Caki2 (cell line): ENCODE measurements around the gene BPIFB2. TPM values are rescaled to one million over a fixed set of nuclear protein-coding genes. Genes with fewer than 3 reads are reported as not detected.

Experiments
- DNase-seq: peaks from one replicate; pipeline ENCODE4 v3.0.0-alpha.2; 2015; ENCODE audit warnings: low read depth
- in situ Hi-C: cut with HindIII; loops from 2 replicates; pipeline ENCODE4 v1.10.0; 2016; ENCODE audit warnings: low sequenced_read_pairs, low pct_unique_long_range_greater_than_20kb, mixed read lengths
- total RNA-seq: library from RNA; depleted of rRNA; stranded (reverse); fragments of >200 nt; shearing (Covaris generic); gene quantifications from 2 replicates; pipeline ENCODE4 v1.2.3, GENCODE V29; 2014; ENCODE audit warnings: low replicate concordance

BPIFB2 gene
- total RNA-seq, 1 experiment from 2014 or later = not detected

- in situ Hi-C loops = no loop called here
Measured at GRCh38 chr20:32999603-33000250, 7.8 kb upstream of the BPIFB2 start.

GRCh38 chr20:33000802-33001466 lies 6.6 kb upstream of the BPIFB2 start:
- in situ Hi-C loops = no loop called here
- no peak for DNase-seq

More at GRCh38 chr20:32999603-33000250, 7.8 kb upstream of the BPIFB2 start:
- no peak for DNase-seq

- in situ Hi-C loops = no loop called here
- no peak for DNase-seq
Measured at GRCh38 chr20:33002087-33002808, 5.3 kb upstream of the BPIFB2 start.

- in situ Hi-C loops = no loop called here
- DNase-seq = no peak
Measured at GRCh38 chr20:33004141-33004751, 3.3 kb upstream of the BPIFB2 start, which contains the start of gene SUN5. TSS of gene SUN5 (minus strand) at chr20:33004433. CDS start at chr20:33004340, 93 bp downstream.

GRCh38 chr20:33005132-33005566 lies 2.4 kb upstream of the BPIFB2 start:
- in situ Hi-C loops = no loop called here

GRCh38 chr20:33005908-33006775 lies 1.4 kb upstream of the BPIFB2 start:
- no peak for DNase-seq
- in situ Hi-C loops = no loop called here

More at GRCh38 chr20:33005132-33005566, 2.4 kb upstream of the BPIFB2 start:
- DNase-seq = no peak

- no peak for DNase-seq
- in situ Hi-C loops = no loop called here
Measured at GRCh38 chr20:33006776-33007375, 628 bp upstream of the BPIFB2 start.

GRCh38 chr20:33008336-33009213 lies 1.1 kb downstream of the BPIFB2 start:
- no peak for DNase-seq
- in situ Hi-C loops = no loop called here

GRCh38 chr20:33009214-33010132 lies 2.0 kb downstream of the BPIFB2 start:
- in situ Hi-C loops = no loop called here
- DNase-seq = peak; percentile 16

- no peak for DNase-seq
- in situ Hi-C loops = no loop called here
Measured at GRCh38 chr20:33010133-33010504, 2.6 kb downstream of the BPIFB2 start.

GRCh38 chr20:33010674-33011449 lies 3.4 kb downstream of the BPIFB2 start:
- in situ Hi-C loops = no loop called here
- DNase-seq = no peak

GRCh38 chr20:33012327-33013189 lies 5.1 kb downstream of the BPIFB2 start:
- DNase-seq = no peak
- in situ Hi-C loops = no loop called here

- in situ Hi-C loops = no loop called here
- DNase-seq = no peak
Measured at GRCh38 chr20:33013701-33014326, 6.3 kb downstream of the BPIFB2 start.
